HepG2 (cell line): Measurements from ENCODE around the gene SLC39A1. TPM values are rescaled to one million over a fixed set of nuclear protein-coding genes. Genes with fewer than 3 reads are reported as not detected.
A peak's percentile ranks its signal among the peaks of the same experiment; 100 is the strongest.

ENCODE experiments used
- CEBPZ ChIP-seq: IDR thresholded peaks from 2 replicates; pipeline ENCODE4 v1.6.1; 2012; ENCODE audit warnings: low read length, improper control_type of control experiment
- ELF3 ChIP-seq: IDR thresholded peaks from 2 replicates; pipeline ENCODE4 v1.6.1; 2016; ENCODE audit warnings: missing genetic modification reagents, missing compliant biosample characterization
- ELF4 ChIP-seq: sonication (generic); formaldehyde crosslinking; IDR thresholded peaks from 2 replicates; pipeline ENCODE4 v1.5.0; 2020; ENCODE audit warnings: missing genetic modification reagents, mild to moderate bottlenecking, moderate library complexity, borderline replicate concordance
- GATAD1 ChIP-seq: IDR thresholded peaks from 2 replicates; pipeline ENCODE4 v1.6.1; 2016; ENCODE audit warnings: missing genetic modification reagents, missing compliant biosample characterization
- HOXD1 ChIP-seq: sonication (generic); formaldehyde crosslinking; IDR thresholded peaks from 2 replicates; pipeline ENCODE4 v1.5.0; 2020; ENCODE audit warnings: missing genetic modification reagents
- PRDM10 ChIP-seq: sonication (generic); formaldehyde crosslinking; IDR thresholded peaks from 2 replicates; pipeline ENCODE4 v1.4.0; 2020; ENCODE audit warnings: low read depth, missing genetic modification reagents
- RARA ChIP-seq: IDR thresholded peaks from 2 replicates; pipeline ENCODE4 v1.6.1; 2016; ENCODE audit warnings: missing genetic modification reagents, missing compliant biosample characterization
- RNF2 ChIP-seq: fragments of 450-650 bp; conservative IDR thresholded peaks from 2 replicates; pipeline ENCODE4 v1.6.1; 2016; ENCODE audit warnings: low read depth
- SMAD3 ChIP-seq: sonication (generic); formaldehyde crosslinking; IDR thresholded peaks from 2 replicates; pipeline ENCODE4 v1.4.0; 2020; ENCODE audit warnings: missing genetic modification reagents
- ZNF350 ChIP-seq: sonication (generic); formaldehyde crosslinking; IDR thresholded peaks from 2 replicates; pipeline ENCODE4 v1.4.0; 2020; ENCODE audit warnings: mild to moderate bottlenecking, low read depth, missing genetic modification reagents, borderline replicate concordance
- ZNF414 ChIP-seq: sonication (generic); formaldehyde crosslinking; IDR thresholded peaks from 2 replicates; pipeline ENCODE4 v1.5.0; 2020; ENCODE audit warnings: missing genetic modification reagents
- ZNF790 ChIP-seq: sonication (generic); formaldehyde crosslinking; IDR thresholded peaks from 2 replicates; pipeline ENCODE4 v1.8.0; 2022; ENCODE audit warnings: missing genetic modification reagents, mild to moderate bottlenecking, borderline replicate concordance
- polyA plus RNA-seq, 8 experiments: library from polyadenylated mRNA; depleted of rRNA in 3 of 8; stranded (reverse) in 7 of 8; unstranded in 1 of 8; fragments of >200 nt; fragmentation: Illumina TruSeq in 4 of 8; extraction: Trizol in 4 of 8; gene quantifications; 2 replicates each; pipeline versions ENCODE4 v1.2.1 to v1.2.3, GENCODE V29; 2011 to 2016; ENCODE audit warnings: low read depth in 4 of 8, missing spikeins in 1 of 8, mixed read lengths in 1 of 8; ENCODE audit not compliant: insufficient read depth in 1 of 8
- total RNA-seq, 5 experiments: library from RNA; depleted of rRNA; stranded (reverse); fragments of >200 nt; fragmentation: Illumina TruSeq; extraction: Trizol; gene quantifications; 2 replicates each; pipeline ENCODE4 v1.2.3, GENCODE V29; 2016; ENCODE audit warnings: low read depth in 1 of 5
- TF ChIP-seq, protein P1 (sequence below): sonication (generic); formaldehyde crosslinking; IDR thresholded peaks from 2 replicates; pipeline ENCODE4; 2020; ENCODE audit warnings: missing genetic modification reagents, mild to moderate bottlenecking, borderline replicate concordance
- TF ChIP-seq, protein P2 (sequence below): sonication (generic); formaldehyde crosslinking; IDR thresholded peaks from 2 replicates; pipeline ENCODE4 v1.8.0; 2022; ENCODE audit warnings: mild to moderate bottlenecking, missing genetic modification reagents

Gene SLC39A1
- total and polyA plus RNA-seq, 2 of the 13 experiments (the other 11 are each of a cell fraction or from before 2014, with no cell fraction given) = 71.2 to 78.4 TPM

DNA sequence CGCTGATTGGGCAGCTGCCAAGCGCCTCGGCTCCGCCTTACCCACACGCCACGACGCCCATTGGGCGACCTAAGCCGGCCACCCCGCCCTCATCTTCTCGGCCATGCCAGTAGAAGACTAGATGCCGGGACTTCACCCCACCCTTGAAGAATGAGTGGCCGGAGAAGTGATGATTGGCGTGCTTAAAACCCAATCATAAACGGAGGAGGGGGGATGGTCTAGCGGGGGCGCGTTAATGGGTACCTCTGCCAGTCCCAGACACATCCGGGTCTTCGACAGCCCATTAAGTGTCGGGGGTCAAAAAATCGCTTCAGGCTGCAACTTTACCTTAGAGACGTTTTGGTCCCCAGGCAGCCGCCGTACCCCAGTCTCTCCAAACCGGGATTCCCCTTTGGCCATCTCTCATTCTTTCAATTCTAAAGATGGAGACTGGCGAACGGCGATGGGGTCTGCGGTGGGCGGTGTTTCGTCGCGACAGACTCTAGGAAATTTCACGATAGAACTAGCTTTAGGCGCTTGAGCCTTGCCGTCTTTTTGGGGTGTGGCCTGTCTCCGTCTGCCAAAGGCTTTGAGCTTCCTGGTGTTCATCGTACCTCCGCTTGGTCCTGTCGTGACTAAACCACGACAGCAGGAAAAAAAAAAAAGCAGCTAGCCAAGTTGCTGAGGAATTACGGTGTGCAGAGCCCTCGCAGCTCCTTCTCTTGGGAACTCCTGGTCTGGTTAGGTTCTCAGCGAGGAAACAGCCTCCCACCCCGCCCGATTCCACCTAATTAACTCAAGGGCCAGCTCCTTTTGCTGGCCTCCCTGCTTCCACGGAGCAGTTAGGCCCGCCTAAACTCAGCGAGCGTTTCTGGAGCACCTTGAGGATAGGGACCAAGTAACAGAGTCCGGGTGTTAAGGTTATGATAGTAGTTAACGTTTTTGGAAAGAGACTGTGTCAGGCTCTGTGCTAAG is 40.1 kb downstream of the SLC39A1 start, which contains the start of gene GATAD2B (continued):
- TF ChIP-seq RARA (CRISPR knock-in tag) (0 out of 2 replicates have a peak, but pooled peaks have one; percentile 14), CEBPZ (peak; percentile 65), ZNF350 (CRISPR knock-in tag) (peak; percentile 33; the same call in 1 of the 2 replicates), ZNF414 (CRISPR knock-in tag) (peak; percentile 71; the same call in 1 of the 2 replicates), ELF3 (CRISPR knock-in tag) (peak; percentile 70; the same call in 1 of the 2 replicates), ELF4 (CRISPR knock-in tag) (0 out of 2 replicates have a peak, but pooled peaks have one; percentile 64), PRDM10 (CRISPR knock-in tag) (no peak), HOXD1 (CRISPR knock-in tag) (no peak), ZNF790 (CRISPR knock-in tag) (0 out of 2 replicates have a peak, but pooled peaks have one; percentile 34), GATAD1 (CRISPR knock-in tag) (peak; percentile 87), SMAD3 (CRISPR knock-in tag) (peak; percentile 52; the same call in 1 of the 2 replicates), RNF2 (no peak)
- TF ChIP-seq, protein P1, sequence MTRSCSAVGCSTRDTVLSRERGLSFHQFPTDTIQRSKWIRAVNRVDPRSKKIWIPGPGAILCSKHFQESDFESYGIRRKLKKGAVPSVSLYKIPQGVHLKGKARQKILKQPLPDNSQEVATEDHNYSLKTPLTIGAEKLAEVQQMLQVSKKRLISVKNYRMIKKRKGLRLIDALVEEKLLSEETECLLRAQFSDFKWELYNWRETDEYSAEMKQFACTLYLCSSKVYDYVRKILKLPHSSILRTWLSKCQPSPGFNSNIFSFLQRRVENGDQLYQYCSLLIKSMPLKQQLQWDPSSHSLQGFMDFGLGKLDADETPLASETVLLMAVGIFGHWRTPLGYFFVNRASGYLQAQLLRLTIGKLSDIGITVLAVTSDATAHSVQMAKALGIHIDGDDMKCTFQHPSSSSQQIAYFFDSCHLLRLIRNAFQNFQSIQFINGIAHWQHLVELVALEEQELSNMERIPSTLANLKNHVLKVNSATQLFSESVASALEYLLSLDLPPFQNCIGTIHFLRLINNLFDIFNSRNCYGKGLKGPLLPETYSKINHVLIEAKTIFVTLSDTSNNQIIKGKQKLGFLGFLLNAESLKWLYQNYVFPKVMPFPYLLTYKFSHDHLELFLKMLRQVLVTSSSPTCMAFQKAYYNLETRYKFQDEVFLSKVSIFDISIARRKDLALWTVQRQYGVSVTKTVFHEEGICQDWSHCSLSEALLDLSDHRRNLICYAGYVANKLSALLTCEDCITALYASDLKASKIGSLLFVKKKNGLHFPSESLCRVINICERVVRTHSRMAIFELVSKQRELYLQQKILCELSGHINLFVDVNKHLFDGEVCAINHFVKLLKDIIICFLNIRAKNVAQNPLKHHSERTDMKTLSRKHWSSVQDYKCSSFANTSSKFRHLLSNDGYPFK (CRISPR knock-in tag) = peak; percentile 72; the same call in 1 of the 2 replicates
- TF ChIP-seq, protein P2, sequence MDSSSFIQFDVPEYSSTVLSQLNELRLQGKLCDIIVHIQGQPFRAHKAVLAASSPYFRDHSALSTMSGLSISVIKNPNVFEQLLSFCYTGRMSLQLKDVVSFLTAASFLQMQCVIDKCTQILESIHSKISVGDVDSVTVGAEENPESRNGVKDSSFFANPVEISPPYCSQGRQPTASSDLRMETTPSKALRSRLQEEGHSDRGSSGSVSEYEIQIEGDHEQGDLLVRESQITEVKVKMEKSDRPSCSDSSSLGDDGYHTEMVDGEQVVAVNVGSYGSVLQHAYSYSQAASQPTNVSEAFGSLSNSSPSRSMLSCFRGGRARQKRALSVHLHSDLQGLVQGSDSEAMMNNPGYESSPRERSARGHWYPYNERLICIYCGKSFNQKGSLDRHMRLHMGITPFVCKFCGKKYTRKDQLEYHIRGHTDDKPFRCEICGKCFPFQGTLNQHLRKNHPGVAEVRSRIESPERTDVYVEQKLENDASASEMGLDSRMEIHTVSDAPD = no peak
